Activated B cell treated with CpG ODN at 0.5 μM for 24 hours (primary cell): Measurements from ENCODE around the gene EXTL1. TPM values are rescaled to one million over a fixed set of nuclear protein-coding genes. Genes with fewer than 3 reads are reported as not detected.
A peak's percentile ranks its signal among the peaks of the same experiment; 100 is the strongest.

Experiments
- ATAC-seq: fragments of 200-7000 bp; cut with Tn5 transposase; one replicate; pipeline ENCODE4 v1.10.0; 2021; ENCODE audit warnings: low read depth, mild to moderate bottlenecking, moderate library complexity
- CTCF ChIA-PET: fragments of 350-600 bp; sonication (Branson Sonifier 250); formaldehyde crosslinking; loops from one replicate; lab custom pipeline; 2021; ENCODE audit warnings: antibody characterized with exemption; lab: Charles Lee
- POLR2A ChIA-PET: fragments of 350-600 bp; sonication (Branson Sonifier 250); formaldehyde crosslinking; loops from one replicate; lab custom pipeline; 2021; ENCODE audit warnings: antibody characterized with exemption; lab: Charles Lee
- DNase-seq: peaks from one replicate; pipeline ENCODE4 v3.0.0; 2022
- H3K27ac Mint-ChIP-seq: one replicate; pipeline ENCODE4 v1.8.0; 2020; ENCODE audit warnings: mixed read lengths
- H3K27me3 Mint-ChIP-seq: one replicate; pipeline ENCODE4 v1.8.0; 2021; ENCODE audit warnings: mixed read lengths
- H3K36me3 Mint-ChIP-seq: one replicate; pipeline ENCODE4 v1.8.0; 2021; ENCODE audit warnings: low read depth, mixed read lengths
- H3K4me1 Mint-ChIP-seq: one replicate; pipeline ENCODE4 v1.8.0; 2021; ENCODE audit warnings: mixed read lengths
- H3K4me3 Mint-ChIP-seq: one replicate; pipeline ENCODE4 v1.8.0; 2020; ENCODE audit warnings: mild to moderate bottlenecking, mixed read lengths
- H3K9me3 Mint-ChIP-seq: one replicate; pipeline ENCODE4 v1.8.0; 2020; ENCODE audit warnings: mixed read lengths
- CTCF ChIP-seq: fragments of 200-600 bp; IDR thresholded peaks from one replicate; pipeline ENCODE4 v1.8.0; 2022; ENCODE audit warnings: antibody characterized with exemption, mild to moderate bottlenecking
- intact Hi-C: fragments of 100-400 bp; cut with micrococcal nuclease; formaldehyde crosslinking; loops from one replicate; pipeline ENCODE4 v1.15.1; 2024
- total RNA-seq: library from RNA; stranded (reverse); gene quantifications from 2 replicates; pipeline ENCODE4 v1.2.3, GENCODE V29; 2022

EXTL1 gene
- total RNA-seq, 1 donor from 2014 or later = not detected

GRCh38 chr1:25997828-25998761 lies 23.5 kb upstream of the EXTL1 start, which contains the start of gene PAFAH2:
TSS of gene PAFAH2 (minus strand) at chr1:25998063. CDS start at chr1:25990816, 7,247 bp downstream.
- H3K36me3 Mint-ChIP-seq = peaks cover 11% of the 10 kb centered on the region
- ChIA-PET POLR2A (interaction anchor here (0.6 to 1.9 kb wide), 17 partner anchors 9 to 1157 kb away, joined by 3 to 25 read pairs (median 5); partner anchors contain the start of genes DHDDS, MTFR1L, RSRP1 and SLC9A1), CTCF (interaction anchor here (1.0 to 6.6 kb wide), 8 partner anchors 27 to 389 kb away, joined by 3 to 94 read pairs (median 4); partner anchors contain the start of gene STMN1)
- H3K9me3 Mint-ChIP-seq = no peaks in the 10 kb centered on the region
- ATAC-seq = peak; percentile 98
- peak; percentile 85 for DNase-seq
- no peaks in the 10 kb centered on the region for H3K27me3 Mint-ChIP-seq
- TF ChIP-seq CTCF = peak; percentile 89
- intact Hi-C loops = loop anchor here (1.0 to 5.0 kb wide), 8 partner anchors 37 to 568 kb away; partner anchors contain the start of genes AUNIP, MACO1, MAN1C1 and STMN1
- H3K4me3 Mint-ChIP-seq = peak within 1 kb of the TSS; percentile 95
- H3K27ac Mint-ChIP-seq = peak within 1 kb of the TSS; percentile 95
- peaks cover 18% of the 10 kb centered on the region for H3K4me1 Mint-ChIP-seq

- POLR2A ChIA-PET = no interaction called here
- intact Hi-C loops = loop anchor here (5.0 kb wide), 1 partner anchor 382 kb away; the partner anchor contains the start of gene MAN1C1
- peaks cover 18% of the 10 kb centered on the region for H3K4me1 Mint-ChIP-seq
- no peak for TF ChIP-seq CTCF
- H3K9me3 Mint-ChIP-seq = no peaks in the 10 kb centered on the region
- no peak overlapping the region for H3K4me3 Mint-ChIP-seq
- no peak overlapping the region for H3K27ac Mint-ChIP-seq
- CTCF ChIA-PET = interaction anchor here (1.4 to 6.6 kb wide), 2 partner anchors 94 to 103 kb away, joined by 5 to 94 read pairs; no protein-coding TSS in a partner anchor
- no peaks in the 10 kb centered on the region for H3K27me3 Mint-ChIP-seq
- ATAC-seq (no peak), DNase-seq (no peak)
- peaks cover 10% of the 10 kb centered on the region for H3K36me3 Mint-ChIP-seq
Measured at GRCh38 chr1:25999041-25999800, 22.4 kb upstream of the EXTL1 start.

- Mint-ChIP-seq H3K27me3 (peaks cover 7% of the 10 kb centered on the region), H3K4me1 (peaks cover 4% of the 10 kb centered on the region), H3K36me3 (no peaks in the 10 kb centered on the region), H3K4me3 (no peak overlapping the region), H3K9me3 (no peaks in the 10 kb centered on the region), H3K27ac (no peak overlapping the region)
- no peak for TF ChIP-seq CTCF
- DNase-seq (no peak), ATAC-seq (no peak)
- ChIA-PET CTCF (no interaction called here), POLR2A (no interaction called here)
- intact Hi-C loops = no loop called here
Measured at GRCh38 chr1:26003262-26003661, 18.3 kb upstream of the EXTL1 start.

- DNase-seq = no peak
- Mint-ChIP-seq H3K9me3 (no peaks in the 10 kb centered on the region), H3K4me1 (no peaks in the 10 kb centered on the region), H3K27ac (no peak overlapping the region), H3K4me3 (no peak overlapping the region), H3K27me3 (peaks cover 7% of the 10 kb centered on the region), H3K36me3 (no peaks in the 10 kb centered on the region)
- CTCF ChIA-PET = interaction anchor here (0.5 kb wide), 1 partner anchor 74 kb away, joined by 3 read pairs; no protein-coding TSS in a partner anchor
- intact Hi-C loops = no loop called here
- POLR2A ChIA-PET = no interaction called here
- no peak for TF ChIP-seq CTCF
- ATAC-seq = no peak
Measured at GRCh38 chr1:26003756-26004155, 17.8 kb upstream of the EXTL1 start.
